SIG-M5 treated with dmso at 0.1 percent for 504 hours (cell line): ENCODE data around the gene UNC5C.

Experiments
- DNase-seq: peaks from one replicate; lab custom pipeline; 2025; ENCODE audit not compliant: unreplicated experiment; lab: John Stamatoyannopoulos, UW

The UNC5C gene

GRCh38 chr4:95224402-95224801, 324.4 kb downstream of the UNC5C start:
- no peak for DNase-seq

GRCh38 chr4:95220205-95221175, 328.3 kb downstream of the UNC5C start:
- no peak for DNase-seq

- DNase-seq = no peak
Measured at GRCh38 chr4:95219109-95219508, 329.7 kb downstream of the UNC5C start.

- DNase-seq = no peak
Measured at GRCh38 chr4:95217197-95217596, 331.6 kb downstream of the UNC5C start.

- no peak for DNase-seq
Measured at GRCh38 chr4:95216636-95217035, 332.1 kb downstream of the UNC5C start.

- DNase-seq = peak; percentile 83
Measured at GRCh38 chr4:95215991-95216605, 332.7 kb downstream of the UNC5C start.

- DNase-seq = no peak
Measured at GRCh38 chr4:95215043-95215442, 333.7 kb downstream of the UNC5C start.

GRCh38 chr4:95214408-95214807, 334.4 kb downstream of the UNC5C start:
- no peak for DNase-seq

GRCh38 chr4:95213366-95213765, 335.4 kb downstream of the UNC5C start:
- DNase-seq = no peak

- DNase-seq = no peak
Measured at GRCh38 chr4:95212692-95213091, 336.1 kb downstream of the UNC5C start.

- no peak for DNase-seq
Measured at GRCh38 chr4:95209927-95210326, 338.8 kb downstream of the UNC5C start.

GRCh38 chr4:95204873-95205272, 343.9 kb downstream of the UNC5C start:
- DNase-seq = no peak

- DNase-seq = no peak
Measured at GRCh38 chr4:95204267-95204844, 344.4 kb downstream of the UNC5C start.

- no peak for DNase-seq
Measured at GRCh38 chr4:95198961-95199360, 349.8 kb downstream of the UNC5C start.

- no peak for DNase-seq
Measured at GRCh38 chr4:95197353-95197752, 351.4 kb downstream of the UNC5C start.

GRCh38 chr4:95193391-95194224, 355.2 kb downstream of the UNC5C start:
- no peak for DNase-seq

- DNase-seq = no peak
Measured at GRCh38 chr4:95191537-95191936, 357.2 kb downstream of the UNC5C start.

- DNase-seq = no peak
Measured at GRCh38 chr4:95190751-95191436, 357.9 kb downstream of the UNC5C start.

GRCh38 chr4:95188701-95189370, 359.9 kb downstream of the UNC5C start:
- DNase-seq = no peak

GRCh38 chr4:95186666-95187065, 362.1 kb downstream of the UNC5C start:
- no peak for DNase-seq
